GM12878 (cell line): ENCODE measurements around the gene AGAP1. TPM values are rescaled to one million over a fixed set of nuclear protein-coding genes. Genes with fewer than 3 reads are reported as not detected.

Experiments
- ATAC-seq: fragments of 200-7000 bp; cut with Tn5 transposase; 3 replicates; pipeline ENCODE4 v1.9.1; 2020; ENCODE audit warnings: mild to moderate bottlenecking, moderate library complexity
- BruUV-seq: library from RNA; stranded (reverse); fragments of 400-500 nt; replicated peaks from 2 replicates; lab custom pipeline; 2021; lab: Mats Ljungman, UMichigan
- CTCF ChIA-PET: fragments of 300-600 bp; sonication (Branson Sonifier 250); formaldehyde crosslinking; extraction: SDS; loops from one replicate; lab custom pipeline; 2021; ENCODE audit warnings: inconsistent platforms; lab: Yijun Ruan, JAX
- POLR2A ChIA-PET: fragments of 350-600 bp; formaldehyde crosslinking; extraction: SDS; loops from one replicate; lab custom pipeline; 2021; ENCODE audit warnings: inconsistent platforms; lab: Charles Lee
- RAD21 ChIA-PET: fragments of 300-600 bp; sonication (Branson Sonifier 250); formaldehyde crosslinking; loops from one replicate; lab custom pipeline; 2023; ENCODE audit warnings: antibody characterized with exemption; ENCODE audit not compliant: unreplicated experiment; lab: Charles Lee
- SMC1A ChIA-PET: fragments of 300-600 bp; sonication (Branson Sonifier 250); formaldehyde crosslinking; loops from one replicate; lab custom pipeline; 2023; ENCODE audit not compliant: unreplicated experiment, uncharacterized antibody; lab: Charles Lee
- DNase-seq: peaks from one replicate; pipeline ENCODE4 v3.0.0-alpha.2; 2011; ENCODE audit warnings: low read depth, low spot score
- FAIRE-seq: peaks from 3 replicates; lab custom pipeline; 2011; peaks lifted over from hg19 to GRCh38; lab: Jason Lieb, UNC
- H2AFZ ChIP-seq: 2 replicates; pipeline ENCODE4 v1.6.0; 2011; ENCODE audit warnings: low read depth, low read length, control low read depth; ENCODE audit not compliant: control insufficient read depth
- H3K27ac ChIP-seq: 2 replicates; pipeline ENCODE4 v1.5.1; 2011; ENCODE audit warnings: control low read depth; ENCODE audit not compliant: control insufficient read depth, insufficient read depth
- H3K27me3 ChIP-seq, 2 experiments: replicated peaks in 1 of 2; 2 replicates each; pipeline versions ENCODE4 v1.6.0 to v1.6.1; 2011; ENCODE audit warnings: low read length in 1 of 2; ENCODE audit not compliant: control insufficient read depth in 2 of 2, insufficient read depth in 2 of 2
- H3K36me3 ChIP-seq, 2 experiments: 2 replicates each; pipeline ENCODE4 v1.5.1; 2011; ENCODE audit warnings: low read length in 1 of 2; ENCODE audit not compliant: control insufficient read depth in 2 of 2, insufficient read depth in 2 of 2
- H3K4me1 ChIP-seq: 2 replicates; pipeline ENCODE4 v1.6.1; 2011; ENCODE audit warnings: mild to moderate bottlenecking, low read length, moderate library complexity, mixed read lengths; ENCODE audit not compliant: control insufficient read depth, insufficient read depth
- H3K4me2 ChIP-seq: 2 replicates; pipeline ENCODE4 v1.6.0; 2011; ENCODE audit warnings: control low read depth; ENCODE audit not compliant: control insufficient read depth, insufficient read depth
- H3K4me3 ChIP-seq: fragments of 200-600 bp; sonication (generic); 2 replicates; pipeline ENCODE4 v1.5.1; 2016
- H3K79me2 ChIP-seq: 2 replicates; pipeline ENCODE4 v1.6.0; 2011; ENCODE audit warnings: low read length; ENCODE audit not compliant: control insufficient read depth, insufficient read depth
- H3K9ac ChIP-seq: 2 replicates; pipeline ENCODE4 v1.8.0; 2011; ENCODE audit warnings: low read length, control low read depth, mixed read lengths; ENCODE audit not compliant: control insufficient read depth, insufficient read depth
- H3K9me3 ChIP-seq: replicated peaks from 3 replicates; pipeline ENCODE4 v1.5.1; 2011; ENCODE audit warnings: mild to moderate bottlenecking, low read length; ENCODE audit not compliant: control insufficient read depth, insufficient read depth
- H4K20me1 ChIP-seq: 2 replicates; pipeline ENCODE4 v1.6.0; 2011; ENCODE audit not compliant: control insufficient read depth, insufficient read depth
- BCLAF1 ChIP-seq: fragments of 450-650 bp; IDR thresholded peaks from 2 replicates; pipeline ENCODE4 v1.6.1; 2017; ENCODE audit warnings: antibody characterized with exemption, mild to moderate bottlenecking, moderate library complexity
- CHD4 ChIP-seq: fragments of 200-600 bp; sonication (generic); IDR thresholded peaks from 2 replicates; pipeline ENCODE4 v1.6.1; 2016; ENCODE audit warnings: mild to moderate bottlenecking
- FOS ChIP-seq: IDR thresholded peaks from 3 replicates; pipeline ENCODE4 v1.6.1; 2011; ENCODE audit warnings: borderline replicate concordance; ENCODE audit not compliant: insufficient read length; ENCODE audit errors: extremely low read depth
- IRF5 ChIP-seq: fragments of 450-650 bp; IDR thresholded peaks from 2 replicates; pipeline ENCODE4 v1.6.1; 2017; ENCODE audit warnings: borderline replicate concordance
- MLLT1 ChIP-seq: fragments of 450-650 bp; IDR thresholded peaks from 2 replicates; pipeline ENCODE4 v1.6.1; 2016; ENCODE audit warnings: mild to moderate bottlenecking
- NFIC ChIP-seq: IDR thresholded peaks from 2 replicates; pipeline ENCODE4 v1.6.1; 2012; ENCODE audit warnings: low read depth, mild to moderate bottlenecking, inconsistent platforms, low read length, moderate library complexity
- RBBP5 ChIP-seq: fragments of 200-600 bp; sonication (generic); conservative IDR thresholded peaks from 2 replicates; pipeline ENCODE4 v1.6.1; 2016
- STAT3 ChIP-seq: IDR thresholded peaks from 2 replicates; pipeline ENCODE4 v1.6.1; 2011; ENCODE audit warnings: low read depth, low read length, improper control_type of control experiment
- SUPT20H ChIP-seq: IDR thresholded peaks from 2 replicates; pipeline ENCODE4 v1.6.1; 2011; ENCODE audit warnings: low read depth, mild to moderate bottlenecking, low read length, moderate library complexity, borderline replicate concordance; ENCODE audit not compliant: control insufficient read depth
- TARDBP ChIP-seq: IDR thresholded peaks from 2 replicates; pipeline ENCODE4 v1.6.1; 2016; ENCODE audit warnings: borderline replicate concordance
- ZNF207 ChIP-seq: fragments of 450-650 bp; IDR thresholded peaks from 2 replicates; pipeline ENCODE4 v1.6.1; 2014; ENCODE audit warnings: antibody characterized with exemption, mild to moderate bottlenecking, borderline replicate concordance
- WGBS: methylation state at CpG from one replicate; pipeline ENCODE4 v1.1.6; 2016; ENCODE audit warnings: low lambda C conversion rate; ENCODE audit not compliant: insufficient replicate concordance, insufficient coverage; ENCODE audit errors: missing lambda C conversion rate; 5-methylcytosine and 5-hydroxymethylcytosine counted together
- in situ Hi-C: fragments of 300-500 bp; cut with MboI; formaldehyde crosslinking; loops from 9 replicates; pipeline ENCODE4 v1.14.3; 2018; ENCODE audit warnings: mixed read lengths
- intact Hi-C: fragments of 100-400 bp; cut with micrococcal nuclease; formaldehyde crosslinking; loops from one replicate; pipeline ENCODE4 v1.14.2; 2022; ENCODE audit not compliant: unreplicated experiment
- polyA plus RNA-seq, 11 experiments: library from polyadenylated mRNA; depleted of rRNA in 4 of 11; unstranded in 6 of 11; stranded (reverse) in 5 of 11; fragments of >200 nt; fragmentation: Nextera tagmentation in 4 of 11; fragmentation: Illumina TruSeq in 1 of 11; extraction: Ambion mirVana in 4 of 11; extraction: Trizol in 1 of 11; gene quantifications; 1 replicate in 1 of 11; 2 replicates in 10 of 11; pipeline versions ENCODE4 v1.2.1 to v1.2.3, GENCODE V29; 2011 to 2016; ENCODE audit warnings: inconsistent platforms in 2 of 11, missing spikeins in 2 of 11, low read depth in 1 of 11
- total RNA-seq, 4 experiments: library from RNA; depleted of rRNA in 3 of 4; stranded (reverse); fragments of >200 nt in 3 of 4; fragmentation: Illumina TruSeq in 1 of 4; extraction: Trizol in 1 of 4; gene quantifications; 2 replicates each; pipeline versions ENCODE4 v1.2.1 to v1.2.3, GENCODE V29; 2013 to 2021
- TF ChIP-seq, protein P1 (sequence below): IDR thresholded peaks from 2 replicates; pipeline ENCODE4 v1.6.1; 2012; ENCODE audit warnings: low read depth, low read length, improper control_type of control experiment
- TF ChIP-seq, protein P2 (sequence below): fragments of 450-650 bp; IDR thresholded peaks from 2 replicates; pipeline ENCODE4 v1.6.1; 2017; ENCODE audit warnings: mild to moderate bottlenecking

AGAP1 gene
- total and polyA plus RNA-seq, 10 of the 15 experiments (the other 5 are each of a cell fraction or from before 2014, with no cell fraction given) = 0.05 to 0.15 (median 0.06) TPM; not detected in 7

- Histone ChIP-seq H3K4me1 (no peaks in the 10 kb centered on the region), H3K9ac (no peak overlapping the region), H3K9me3 (no peaks in the 10 kb centered on the region), H2AFZ (no peak overlapping the region), H3K79me2 (no peaks in the 10 kb centered on the region), H3K4me2 (no peak overlapping the region), H4K20me1 (no peaks in the 10 kb centered on the region), H3K27me3 (no peaks in the 10 kb centered on the region; a peak in 2 of 4 replicates), H3K27ac (no peak overlapping the region), H3K36me3 (no peaks in the 10 kb centered on the region), H3K4me3 (no peak overlapping the region)
- in situ Hi-C loops = no loop called here
- DNase-seq (no peak), FAIRE-seq (no peak), ATAC-seq (no peak)
- ChIA-PET SMC1A (no interaction called here), RAD21 (no interaction called here), CTCF (no interaction called here), POLR2A (no interaction called here)
- intact Hi-C loops = no loop called here
- BruUV-seq = no TSS peak
- WGBS = 7% methylated on average over 4 of the region's 4 CpGs
- TF ChIP-seq IRF5 = no peak
- TF ChIP-seq TARDBP = no peak
- no peak for TF ChIP-seq NFIC
- no peak for TF ChIP-seq STAT3
- TF ChIP-seq, protein P1, sequence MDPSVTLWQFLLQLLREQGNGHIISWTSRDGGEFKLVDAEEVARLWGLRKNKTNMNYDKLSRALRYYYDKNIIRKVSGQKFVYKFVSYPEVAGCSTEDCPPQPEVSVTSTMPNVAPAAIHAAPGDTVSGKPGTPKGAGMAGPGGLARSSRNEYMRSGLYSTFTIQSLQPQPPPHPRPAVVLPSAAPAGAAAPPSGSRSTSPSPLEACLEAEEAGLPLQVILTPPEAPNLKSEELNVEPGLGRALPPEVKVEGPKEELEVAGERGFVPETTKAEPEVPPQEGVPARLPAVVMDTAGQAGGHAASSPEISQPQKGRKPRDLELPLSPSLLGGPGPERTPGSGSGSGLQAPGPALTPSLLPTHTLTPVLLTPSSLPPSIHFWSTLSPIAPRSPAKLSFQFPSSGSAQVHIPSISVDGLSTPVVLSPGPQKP = no peak
- TF ChIP-seq, protein P2, sequence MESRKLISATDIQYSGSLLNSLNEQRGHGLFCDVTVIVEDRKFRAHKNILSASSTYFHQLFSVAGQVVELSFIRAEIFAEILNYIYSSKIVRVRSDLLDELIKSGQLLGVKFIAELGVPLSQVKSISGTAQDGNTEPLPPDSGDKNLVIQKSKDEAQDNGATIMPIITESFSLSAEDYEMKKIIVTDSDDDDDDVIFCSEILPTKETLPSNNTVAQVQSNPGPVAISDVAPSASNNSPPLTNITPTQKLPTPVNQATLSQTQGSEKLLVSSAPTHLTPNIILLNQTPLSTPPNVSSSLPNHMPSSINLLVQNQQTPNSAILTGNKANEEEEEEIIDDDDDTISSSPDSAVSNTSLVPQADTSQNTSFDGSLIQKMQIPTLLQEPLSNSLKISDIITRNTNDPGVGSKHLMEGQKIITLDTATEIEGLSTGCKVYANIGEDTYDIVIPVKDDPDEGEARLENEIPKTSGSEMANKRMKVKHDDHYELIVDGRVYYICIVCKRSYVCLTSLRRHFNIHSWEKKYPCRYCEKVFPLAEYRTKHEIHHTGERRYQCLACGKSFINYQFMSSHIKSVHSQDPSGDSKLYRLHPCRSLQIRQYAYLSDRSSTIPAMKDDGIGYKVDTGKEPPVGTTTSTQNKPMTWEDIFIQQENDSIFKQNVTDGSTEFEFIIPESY = no peak
- no peak for TF ChIP-seq CHD4
- TF ChIP-seq RBBP5 = no peak
- no peak for TF ChIP-seq MLLT1
- TF ChIP-seq BCLAF1 = no peak
- no peak for TF ChIP-seq FOS
- TF ChIP-seq ZNF207 = no peak
- no peak for TF ChIP-seq SUPT20H
These were observed 625.2 kb downstream of the AGAP1 start for GRCh38 chr2:236119003-236119402.
